COLO668 (cell line): ENCODE results near the gene FPGS.

Experiments
- DNase-seq: peaks from one replicate; lab custom pipeline; 2025; ENCODE audit not compliant: unreplicated experiment; lab: John Stamatoyannopoulos, UW

The FPGS gene

DNA sequence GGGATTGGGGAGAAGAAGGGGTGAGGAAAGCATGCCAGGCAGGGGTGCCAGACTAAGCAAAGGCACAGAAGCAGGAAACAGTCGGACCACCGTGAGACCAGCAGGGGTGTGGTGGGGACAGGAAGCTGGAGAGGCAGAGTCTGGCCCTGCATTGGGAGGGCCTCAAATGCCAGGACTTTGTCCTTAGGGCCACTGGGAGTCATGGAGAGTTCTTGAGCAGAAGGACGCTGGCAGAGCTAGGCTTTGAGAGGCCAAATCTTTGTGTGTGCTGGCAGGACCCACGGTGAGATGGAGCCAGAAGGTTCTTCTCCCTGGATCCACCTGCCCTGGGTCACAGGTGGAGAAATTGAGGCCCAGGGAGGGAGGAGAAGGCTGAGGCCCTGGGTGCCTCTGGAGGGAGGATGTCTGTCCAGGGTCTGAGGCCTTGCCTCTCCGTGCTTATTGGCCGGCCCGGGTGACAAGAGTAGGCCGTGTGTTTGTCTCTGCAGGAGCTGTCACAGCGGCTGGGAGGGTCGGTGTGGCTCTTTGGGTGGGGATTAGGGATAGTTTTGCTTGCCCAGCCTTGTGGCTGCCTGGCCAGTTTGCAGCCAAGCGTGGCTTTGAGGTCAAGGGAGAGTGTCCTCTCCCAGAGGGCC lies 53.5 kb downstream of the FPGS start:
- no peak for DNase-seq

- DNase-seq, result no peak
Observed at GRCh38 chr9:127856729-127857116, 54.0 kb downstream of the FPGS start.

GRCh38 chr9:127857278-127857677 lies 54.6 kb downstream of the FPGS start:
- no peak for DNase-seq

DNA sequence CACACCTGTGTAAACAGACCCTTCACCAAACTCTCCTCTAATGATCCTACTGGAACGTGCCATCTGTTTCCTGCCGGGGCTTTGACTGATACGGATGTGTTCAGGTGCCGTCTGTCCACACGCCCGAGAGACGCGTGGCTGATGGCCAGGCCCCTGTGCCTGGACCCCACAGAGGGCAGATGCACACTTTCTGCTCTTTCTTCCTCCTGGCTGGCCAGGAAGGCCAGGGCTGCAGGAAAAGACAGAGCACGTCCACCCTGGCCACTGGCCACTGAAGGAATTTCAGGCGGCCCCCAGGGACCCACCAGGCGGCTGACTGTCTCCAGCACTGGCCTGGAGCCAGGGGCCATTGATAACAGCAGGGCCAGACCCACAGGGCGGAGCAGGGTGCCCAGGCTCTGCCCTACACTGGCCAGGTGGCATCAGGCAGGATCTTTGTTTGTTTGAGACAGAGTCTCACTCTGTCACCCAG lies 55.4 kb downstream of the FPGS start:
- peak; percentile 82 for DNase-seq

- DNase-seq, result no peak
Observed at GRCh38 chr9:127860260-127860659, 57.6 kb downstream of the FPGS start.

GRCh38 chr9:127860779-127861178 lies 58.1 kb downstream of the FPGS start:
- DNase-seq, result no peak

DNA sequence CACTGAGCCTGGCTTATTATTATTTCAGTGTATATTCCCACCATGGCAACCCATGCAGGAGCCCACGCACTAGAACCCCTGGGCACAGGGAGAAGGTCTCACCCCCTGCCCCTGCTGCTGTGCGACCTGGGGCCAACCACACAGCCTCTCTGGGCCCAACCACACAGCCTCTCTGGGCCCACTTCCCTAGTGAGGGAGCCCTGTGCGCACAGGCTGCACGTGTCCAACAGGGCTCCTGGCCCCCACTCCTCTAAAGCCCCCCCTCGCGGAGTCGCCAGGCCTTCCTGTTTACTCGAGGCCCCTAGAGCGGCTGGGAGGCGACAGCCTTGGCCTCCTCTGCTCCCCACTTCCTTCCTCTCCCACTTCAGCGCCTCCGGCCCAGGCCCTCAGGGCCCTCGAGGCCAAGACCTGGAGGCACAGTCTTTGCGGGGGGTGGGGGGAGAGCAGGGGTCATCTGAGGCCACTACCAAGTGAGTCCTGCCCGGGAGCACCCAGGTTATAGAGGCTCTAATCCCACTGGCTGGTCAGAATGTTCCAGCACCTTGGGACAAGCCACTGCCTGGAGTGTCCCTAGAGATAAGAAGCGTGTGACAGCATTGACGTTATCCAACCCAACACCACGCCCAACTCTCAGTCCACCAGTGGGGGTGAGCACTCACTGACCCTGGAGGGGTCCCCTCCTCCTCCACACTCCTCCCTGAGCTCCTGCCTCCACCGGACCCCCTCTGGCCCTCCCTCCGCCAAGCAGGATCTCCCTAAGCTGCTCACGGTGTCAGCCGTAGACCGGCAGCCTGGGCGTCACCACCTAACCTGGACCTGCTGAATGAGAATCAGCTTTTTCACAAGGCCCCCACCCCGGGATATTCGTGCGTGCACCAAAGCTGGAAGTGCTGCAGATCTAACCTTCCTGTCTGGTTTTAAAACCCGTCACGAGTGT lies 59.7 kb downstream of the FPGS start:
- DNase-seq, result no peak

DNA sequence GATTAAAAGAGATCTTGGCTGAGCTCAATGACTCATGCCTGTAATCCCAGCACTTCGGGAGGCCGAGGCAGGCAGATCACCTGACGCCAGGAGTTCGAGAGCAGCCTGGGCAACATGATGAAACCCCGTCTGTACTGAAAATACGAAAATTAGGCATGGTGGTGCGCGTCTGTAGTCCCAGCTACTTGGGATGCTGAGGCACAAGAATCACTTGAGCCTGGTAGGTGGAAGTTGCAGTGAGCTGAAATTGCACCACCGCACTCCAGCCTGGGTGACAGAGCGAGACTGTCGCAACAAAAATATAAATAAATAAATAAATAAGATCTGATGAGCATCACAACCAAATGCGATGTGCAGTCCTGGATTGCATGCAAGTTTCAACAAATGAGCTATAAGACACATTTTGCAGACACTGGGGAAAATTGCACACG lies 60.5 kb downstream of the FPGS start:
- DNase-seq, result no peak
